GM18861 (cell line): ENCODE data around the gene ZNF407.

Experiments used
- ATAC-seq: cut with Tn5 transposase; IDR thresholded peaks from one replicate; pipeline ENCODE4 v1.9.1; 2021; ENCODE audit not compliant: unreplicated experiment

Gene ZNF407

DNA sequence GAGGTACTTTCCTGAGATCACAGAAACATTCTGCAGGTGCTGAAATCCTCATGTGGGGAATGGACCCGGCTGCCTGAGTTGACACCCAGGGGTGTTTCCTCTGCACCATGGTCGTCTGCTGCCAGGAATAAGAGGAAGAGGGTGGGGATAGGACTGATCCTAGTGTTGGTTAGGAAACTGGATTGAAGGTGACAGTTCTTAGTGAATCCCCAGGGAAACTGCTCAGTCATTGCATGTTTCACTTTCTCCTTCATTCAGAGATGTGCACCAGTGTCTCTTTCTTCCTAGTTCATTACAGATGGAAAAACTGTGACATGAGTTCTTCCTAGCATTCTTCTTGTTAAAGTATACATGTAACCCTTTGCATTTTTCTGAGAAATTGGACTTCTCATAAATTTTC lies 317.0 kb downstream of the ZNF407 start:
- no peak for ATAC-seq

DNA sequence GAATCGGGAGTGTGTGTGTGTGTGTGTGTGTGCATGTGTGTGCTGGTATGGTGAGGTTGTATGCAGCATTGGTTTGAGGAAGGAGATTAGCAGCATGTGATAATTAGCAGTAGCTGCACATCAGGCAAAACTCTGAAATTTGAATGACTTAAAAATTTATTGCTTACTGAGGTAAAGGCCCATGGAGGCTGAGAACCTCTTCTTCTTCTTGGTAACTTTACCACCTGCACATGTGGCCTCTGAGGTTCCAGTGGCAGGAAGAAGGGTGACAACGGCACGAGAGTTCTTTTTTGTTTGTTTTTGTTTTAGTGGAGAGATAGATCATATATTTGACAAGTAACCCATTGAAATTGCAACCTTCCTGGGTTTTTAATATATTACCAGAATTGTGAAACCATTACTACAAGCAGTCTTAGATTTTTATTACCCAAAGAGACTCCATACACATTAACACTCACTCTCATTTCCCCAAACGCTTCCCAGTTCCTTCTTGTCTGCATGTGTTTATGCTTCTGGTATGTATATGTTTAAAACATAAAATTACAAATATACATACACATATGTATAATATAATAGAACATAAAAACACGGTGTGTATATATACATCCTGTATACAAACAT lies 319.2 kb downstream of the ZNF407 start:
- peak; percentile 51 for ATAC-seq

DNA sequence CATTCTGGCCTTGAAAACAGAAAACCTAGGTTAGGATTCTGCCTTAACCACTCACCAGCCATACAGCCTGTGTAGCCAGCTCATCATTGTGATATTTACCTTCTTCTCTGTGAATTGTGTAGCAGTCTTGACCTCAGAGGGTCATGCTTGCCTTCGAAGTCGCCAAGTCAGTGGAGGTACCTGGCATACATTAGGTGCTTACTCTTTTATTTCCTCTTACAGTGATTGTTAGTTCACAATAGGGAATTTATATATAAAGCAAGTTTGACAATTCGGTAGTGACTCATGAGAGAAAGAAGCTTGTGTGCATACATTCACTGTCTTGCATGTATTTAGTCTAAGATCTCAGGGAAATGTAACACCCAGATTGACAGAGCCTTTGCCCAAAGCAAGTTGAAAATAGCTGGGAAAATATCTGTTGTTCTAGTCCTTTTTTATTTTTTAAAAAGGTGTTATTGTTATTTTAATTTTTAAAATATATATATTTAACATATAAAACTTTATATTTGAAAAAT lies 320.7 kb downstream of the ZNF407 start:
- ATAC-seq: no peak

DNA sequence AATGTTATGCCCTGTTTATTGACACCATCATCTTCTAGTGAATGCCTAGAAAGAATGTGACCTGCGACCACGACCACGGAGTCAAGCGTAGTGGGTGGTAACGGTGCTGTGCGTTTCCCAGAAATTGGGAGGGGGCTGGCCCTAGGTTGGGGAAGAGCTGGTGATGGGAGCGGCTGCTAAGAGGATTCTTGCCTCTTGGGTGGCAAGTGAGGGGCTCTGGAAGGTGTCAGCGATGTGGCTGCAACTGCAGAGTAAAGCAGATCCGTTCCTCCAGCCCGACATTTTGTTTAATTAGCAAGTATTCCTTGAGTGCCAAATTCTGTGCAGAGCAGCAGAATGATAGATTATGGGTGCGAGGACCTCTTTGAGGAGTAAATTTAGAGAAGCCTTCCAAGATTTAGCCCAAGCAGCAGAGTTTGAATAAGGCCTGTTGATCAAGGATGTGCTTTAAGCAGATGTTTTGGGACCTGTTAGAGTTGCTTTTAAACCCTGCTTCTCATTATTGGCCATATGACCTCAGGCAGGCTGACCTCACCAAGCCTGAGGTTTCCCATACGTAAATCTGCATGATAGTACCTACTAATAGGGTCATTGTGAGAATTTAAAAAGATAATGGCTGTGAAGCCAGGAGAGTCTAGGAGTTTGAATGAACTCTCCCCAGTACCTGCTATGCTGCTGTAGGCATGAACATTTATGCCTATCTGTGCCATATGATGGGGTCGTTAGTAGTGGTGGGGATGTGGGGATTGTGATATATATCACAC lies 323.6 kb downstream of the ZNF407 start:
- ATAC-seq: no peak

DNA sequence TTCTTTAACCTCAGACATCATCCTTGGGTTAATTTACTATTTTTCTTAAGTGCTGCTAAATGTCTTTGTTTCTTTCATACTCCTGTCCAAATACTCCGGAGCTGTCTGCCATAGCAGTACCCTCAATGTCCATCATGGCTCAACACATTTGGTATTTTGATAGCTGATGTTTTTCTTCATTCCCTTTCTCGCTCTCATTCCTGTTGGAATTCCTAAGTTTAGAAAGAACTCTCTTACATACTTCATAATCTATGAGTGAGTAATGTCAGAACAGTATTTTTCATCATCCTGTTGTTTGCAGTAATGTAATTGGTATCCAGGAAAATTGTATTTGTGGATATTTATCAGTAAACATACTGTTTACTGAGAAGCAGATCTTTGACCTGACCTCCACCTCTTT lies 328.4 kb downstream of the ZNF407 start:
- no peak for ATAC-seq

DNA sequence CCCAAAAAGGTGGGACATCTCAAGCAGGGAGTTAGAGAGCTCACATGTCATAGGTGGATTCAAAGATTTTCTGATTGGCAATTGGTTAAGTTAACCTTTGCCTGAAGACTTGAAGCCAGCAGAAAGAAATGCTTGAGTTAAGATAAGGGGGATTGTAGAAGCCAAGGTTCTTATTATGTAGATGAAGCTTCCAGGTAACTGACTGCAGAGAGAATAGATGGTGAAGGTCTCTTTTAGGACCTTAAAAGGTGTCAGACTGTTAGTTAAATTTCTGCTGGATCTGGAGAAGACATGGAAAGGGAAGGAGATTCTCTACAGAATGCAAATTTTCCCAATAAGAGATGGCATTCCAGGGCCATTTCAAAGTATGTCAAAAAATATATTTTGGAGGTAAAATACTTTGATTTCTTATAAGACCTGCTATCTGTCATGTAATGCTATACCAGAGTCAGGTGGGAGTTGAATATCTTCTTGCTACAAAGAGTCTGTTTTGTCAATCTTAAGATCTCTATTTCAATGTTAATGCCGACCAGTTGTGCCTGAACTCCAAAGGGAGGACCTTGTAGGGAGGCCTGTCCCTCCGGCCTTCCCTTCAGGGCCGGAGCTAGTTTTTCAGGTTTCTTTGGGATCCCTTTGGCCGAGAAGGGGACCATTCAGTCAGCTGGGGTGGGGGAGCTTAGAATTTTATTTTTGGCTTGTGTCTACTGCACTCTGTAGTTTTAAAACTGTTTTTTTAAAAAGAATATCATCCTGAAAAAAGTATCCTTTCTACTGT lies 330.7 kb downstream of the ZNF407 start:
- ATAC-seq: no peak

DNA sequence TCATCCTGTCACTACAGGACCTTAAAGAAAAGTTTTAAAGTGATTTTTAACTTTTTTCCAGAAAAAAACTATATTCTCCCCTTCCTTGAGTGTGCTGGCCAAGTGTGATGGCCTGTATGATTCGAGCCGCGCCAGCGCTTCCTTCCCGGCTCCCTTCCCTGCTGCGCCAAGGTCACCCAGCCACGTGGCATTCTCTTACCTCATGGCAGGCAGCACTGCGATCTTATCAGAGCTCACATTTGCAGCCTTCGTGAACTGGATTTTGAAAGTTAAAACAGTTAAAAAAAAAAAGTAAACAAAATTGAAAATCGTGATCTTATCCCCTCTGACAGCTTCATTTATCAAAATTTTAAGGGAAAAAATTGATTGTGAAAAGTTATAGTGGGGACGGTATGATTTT lies 331.4 kb downstream of the ZNF407 start:
- ATAC-seq: no peak

DNA sequence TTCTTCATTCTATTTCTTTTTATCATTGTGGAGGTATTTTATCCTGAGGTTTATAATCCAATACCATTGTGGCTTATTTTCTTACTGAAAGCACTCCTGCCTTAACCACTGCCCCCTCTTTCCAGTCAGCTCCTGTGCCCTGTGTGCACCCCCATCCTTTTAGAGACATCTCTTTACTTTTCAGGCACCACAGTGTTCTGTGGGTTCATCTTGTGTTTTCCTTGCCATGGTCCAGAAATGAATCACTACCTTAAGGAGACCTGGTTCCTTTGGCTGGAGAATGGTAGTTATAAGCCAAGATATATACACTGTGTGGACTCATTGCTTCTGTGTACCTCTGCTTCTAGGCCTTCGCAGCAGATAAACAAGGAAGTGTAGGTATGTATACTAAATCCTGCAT lies 332.9 kb downstream of the ZNF407 start:
- no peak for ATAC-seq

DNA sequence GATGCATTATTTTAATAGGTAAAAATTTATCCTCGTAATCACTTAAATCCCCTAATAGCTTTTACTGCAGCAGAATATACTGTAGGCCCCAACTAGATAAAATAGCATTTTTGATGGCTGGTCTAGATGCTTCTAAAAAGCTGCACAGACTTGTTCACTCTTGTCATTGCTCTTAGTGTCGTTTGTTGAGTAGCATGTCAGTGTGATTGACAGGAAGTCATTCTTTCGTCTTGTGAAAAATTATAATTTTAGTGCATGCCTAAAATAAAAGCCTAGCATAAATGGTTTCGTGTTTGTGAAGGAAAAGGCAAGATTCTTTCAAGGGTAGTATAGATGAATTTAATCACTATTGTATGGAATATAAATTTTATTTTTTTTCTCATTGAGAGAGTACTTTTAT lies 336.3 kb downstream of the ZNF407 start:
- ATAC-seq: no peak

DNA sequence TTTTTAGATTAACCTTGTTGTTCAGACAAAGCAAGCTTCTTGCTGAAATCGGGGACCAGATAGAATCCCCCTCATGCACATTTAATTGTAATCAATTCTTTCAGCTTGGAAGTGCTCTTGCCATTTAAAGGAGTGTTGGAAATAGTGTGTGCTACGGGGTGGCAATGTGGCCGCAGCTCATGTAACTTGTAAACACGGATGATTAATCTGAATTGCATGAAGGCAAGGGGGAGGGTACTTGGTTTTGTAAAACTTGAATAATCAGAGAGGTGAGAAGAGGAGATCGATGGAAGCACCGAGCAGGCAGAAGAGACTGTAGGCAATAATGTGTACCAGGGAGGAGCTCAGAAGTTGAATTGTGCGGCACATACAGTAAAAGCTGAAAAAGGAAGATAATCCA lies 337.8 kb downstream of the ZNF407 start:
- no peak for ATAC-seq

DNA sequence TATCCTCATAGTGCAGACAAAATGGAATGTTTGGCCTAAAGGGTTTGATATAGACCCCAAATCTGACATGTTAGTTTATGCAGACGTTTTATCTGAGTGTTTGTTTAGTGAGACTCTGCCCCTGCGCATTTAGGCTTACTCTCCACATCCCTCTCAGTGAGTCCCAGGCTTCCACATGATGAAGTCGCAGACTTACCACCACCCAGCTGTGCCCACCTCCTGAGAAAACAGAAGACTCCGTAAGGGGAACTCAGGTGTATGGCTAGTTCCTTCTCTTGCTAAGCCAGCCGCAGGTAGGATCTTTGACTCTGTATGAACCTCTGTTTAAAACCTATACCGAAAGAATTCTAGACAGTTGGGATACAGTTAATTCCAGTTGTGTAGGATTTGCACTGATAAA lies 338.7 kb downstream of the ZNF407 start:
- no peak for ATAC-seq

DNA sequence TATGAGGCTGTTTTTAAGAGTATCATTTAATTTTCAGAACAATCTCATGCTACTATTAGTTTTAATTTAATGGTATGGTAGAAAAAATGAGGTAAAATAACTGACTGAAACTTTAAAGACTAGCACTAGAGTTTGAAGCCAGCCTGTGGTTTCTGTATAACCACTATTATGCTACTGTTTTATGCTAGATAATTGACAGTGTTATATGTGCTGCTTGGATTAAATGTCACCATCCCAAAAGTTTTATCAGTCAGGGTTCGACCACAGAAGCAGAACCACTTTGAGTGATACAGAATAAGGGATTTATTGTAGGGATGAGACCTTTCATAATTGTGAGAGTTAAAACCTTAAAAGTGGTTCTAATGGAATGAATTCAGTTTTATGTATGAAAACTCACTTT lies 339.6 kb downstream of the ZNF407 start:
- no peak for ATAC-seq

DNA sequence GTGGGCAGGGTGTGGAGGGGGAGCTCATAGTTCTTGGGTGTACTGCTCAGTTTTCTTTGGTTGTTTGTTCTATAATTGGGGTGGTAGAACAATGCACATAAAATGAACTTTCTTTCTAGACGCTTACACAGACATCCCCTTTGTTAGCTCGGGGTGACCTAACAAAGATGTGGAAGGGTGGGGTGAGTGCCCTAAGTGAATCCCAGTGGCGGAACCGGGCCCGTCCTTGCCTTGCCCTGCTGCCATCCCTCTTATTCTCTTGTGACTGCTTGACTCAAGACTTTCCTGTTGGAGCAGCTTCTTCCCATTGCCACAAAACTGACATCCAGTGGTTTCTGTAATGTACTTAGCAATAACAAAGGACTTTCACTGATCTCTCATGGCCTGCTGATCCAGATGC lies 343.2 kb downstream of the ZNF407 start:
- no peak for ATAC-seq

DNA sequence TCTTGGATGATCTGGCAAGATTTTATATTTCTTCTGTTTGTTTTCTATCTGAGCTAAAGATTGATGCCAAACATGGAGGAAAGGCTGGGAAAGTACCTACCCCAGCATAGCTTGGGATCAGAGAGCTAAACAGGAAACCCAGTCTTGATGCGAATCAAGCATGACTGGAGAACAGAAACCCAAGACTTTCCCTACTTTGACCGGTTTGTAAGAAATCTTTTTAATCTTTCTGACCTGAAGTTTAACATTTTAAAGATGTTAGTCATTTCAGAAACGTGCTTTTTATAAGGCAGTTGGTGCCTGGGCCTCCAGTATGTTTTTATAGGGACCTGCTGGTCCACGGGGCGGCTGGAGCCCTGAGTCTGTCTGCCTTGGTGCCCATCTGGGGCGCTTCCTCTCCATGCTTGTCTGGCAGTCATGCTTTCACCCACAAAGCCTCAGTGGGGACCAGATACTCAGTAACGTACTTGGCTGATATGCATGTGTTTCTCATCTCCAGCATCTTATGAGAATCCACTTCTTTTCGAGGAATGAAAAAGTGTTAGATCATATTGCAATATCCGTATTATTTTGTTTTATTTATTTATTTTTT lies 344.7 kb downstream of the ZNF407 start:
- no peak for ATAC-seq

DNA sequence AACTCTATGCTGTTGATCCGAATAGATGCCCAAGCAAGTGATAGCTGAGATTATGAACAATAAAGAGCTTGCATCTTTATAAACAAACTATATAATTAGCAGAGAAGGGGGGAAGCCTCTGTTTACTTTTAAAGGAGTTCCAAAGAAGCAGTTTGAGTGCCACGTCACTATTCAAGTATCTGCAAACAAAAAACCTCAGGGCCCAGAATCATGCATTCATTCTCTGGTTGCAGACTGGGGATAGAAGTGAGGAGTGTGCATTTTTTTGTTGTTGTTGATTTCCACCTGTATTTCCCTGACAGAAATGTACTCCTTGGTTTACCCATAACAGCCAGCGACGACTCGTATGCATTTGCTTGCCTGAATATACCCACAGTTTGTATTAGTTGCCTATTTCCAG lies 347.0 kb downstream of the ZNF407 start:
- no peak for ATAC-seq

DNA sequence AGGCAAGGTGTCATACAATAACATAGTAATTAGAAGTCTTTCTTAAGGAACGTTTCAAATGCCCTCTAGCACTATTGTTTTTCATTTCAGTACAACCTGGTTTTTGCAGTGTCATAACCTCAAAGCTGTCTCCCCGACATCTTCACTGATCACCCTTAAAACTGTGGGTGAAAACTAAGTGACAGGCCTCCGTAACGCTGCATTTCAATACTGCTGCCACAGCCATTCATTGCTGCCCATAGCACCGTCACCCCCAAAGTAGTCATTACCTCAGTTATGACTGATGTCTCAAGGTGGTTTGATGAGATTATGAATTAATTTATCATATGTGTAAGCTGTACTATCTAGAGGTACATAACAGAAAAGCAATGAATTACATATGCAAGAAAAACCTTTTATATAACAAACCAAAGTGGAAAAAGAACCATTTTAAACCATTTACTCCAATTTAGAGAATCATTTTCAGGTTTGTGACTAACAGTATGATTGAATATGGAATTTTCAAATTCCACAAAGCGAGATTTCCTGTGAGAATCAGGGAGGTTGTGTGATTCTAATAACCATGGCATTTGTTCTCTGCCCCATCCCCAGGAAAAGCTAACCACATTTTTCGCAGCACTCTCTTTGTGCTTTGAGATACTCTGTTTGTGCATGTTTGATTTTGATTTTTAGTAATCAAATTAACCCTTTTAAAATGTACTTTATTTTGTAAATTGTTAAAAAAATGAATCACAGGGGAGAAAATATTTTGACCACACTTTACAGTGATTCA lies 348.3 kb downstream of the ZNF407 start:
- no peak for ATAC-seq

DNA sequence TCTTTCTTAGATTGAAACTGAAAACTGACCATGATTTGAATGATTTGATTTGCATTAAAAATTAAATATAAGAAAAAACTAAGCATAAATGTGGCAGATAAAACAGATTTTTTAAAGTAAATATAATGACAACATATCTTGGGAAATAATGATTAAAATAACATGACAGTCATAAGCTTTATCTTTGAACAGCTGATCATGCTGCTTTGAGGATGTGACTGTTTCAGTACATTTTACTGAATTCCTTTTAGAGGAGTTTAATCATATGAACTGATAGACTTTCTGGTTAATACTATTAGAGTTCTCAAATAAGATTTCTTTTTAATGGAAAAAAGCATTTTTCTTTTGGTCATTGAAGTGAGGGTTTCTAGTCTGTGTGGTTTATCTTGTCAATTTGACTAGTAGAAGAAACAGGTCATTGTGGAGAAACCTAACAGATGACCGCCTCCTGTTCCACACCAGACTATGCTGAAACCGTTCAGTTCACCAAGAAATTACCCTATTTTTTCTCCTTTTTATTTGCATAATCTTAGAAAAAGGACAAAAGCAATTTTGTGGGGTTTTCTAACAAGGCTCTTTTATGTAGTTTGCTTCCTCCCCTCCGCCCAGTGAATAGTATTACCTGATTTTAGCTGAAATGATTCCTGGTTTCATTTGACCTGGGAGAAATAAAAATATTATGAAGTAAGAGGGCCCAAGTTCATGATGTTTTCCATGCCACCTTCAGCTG lies 349.1 kb downstream of the ZNF407 start:
- no peak for ATAC-seq

DNA sequence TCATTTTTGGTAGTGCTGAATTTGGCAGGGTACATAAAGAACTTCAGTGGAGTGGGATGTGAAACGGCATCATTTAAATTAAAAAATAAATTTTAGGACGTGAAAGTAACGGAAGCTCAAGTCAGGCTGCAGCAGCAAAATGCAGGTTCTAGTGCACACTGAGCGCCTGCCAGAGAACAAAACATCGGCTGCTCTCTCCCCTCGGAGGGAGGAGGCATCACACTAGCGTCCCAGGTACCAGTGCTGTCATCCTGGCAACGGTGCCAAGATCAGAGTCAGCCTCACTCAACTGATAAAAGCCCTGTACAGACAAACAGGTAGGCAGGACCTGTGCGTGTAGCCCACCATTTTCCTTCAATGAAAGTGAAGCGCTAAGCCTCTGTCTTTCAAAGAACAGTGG lies 349.7 kb downstream of the ZNF407 start:
- ATAC-seq: no peak

DNA sequence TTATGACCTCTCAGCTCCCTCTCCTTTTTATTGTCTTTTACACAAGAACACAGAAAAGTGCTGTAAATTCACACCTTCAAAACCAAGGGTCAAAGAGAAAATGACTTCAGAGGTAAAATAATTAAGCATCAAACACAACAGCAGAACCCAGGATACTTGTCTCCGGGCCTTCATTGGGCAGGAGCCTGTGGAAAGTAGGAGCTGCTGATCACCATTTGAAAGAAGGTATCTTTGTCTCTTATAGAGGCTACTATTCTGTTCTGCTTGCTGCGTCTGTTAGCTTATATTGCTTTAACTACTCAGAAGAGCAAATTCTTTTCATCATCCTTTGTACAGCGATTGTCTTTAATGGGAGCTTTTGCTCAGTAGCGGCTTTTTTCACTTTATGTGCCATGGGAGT lies 350.2 kb downstream of the ZNF407 start:
- no peak for ATAC-seq

DNA sequence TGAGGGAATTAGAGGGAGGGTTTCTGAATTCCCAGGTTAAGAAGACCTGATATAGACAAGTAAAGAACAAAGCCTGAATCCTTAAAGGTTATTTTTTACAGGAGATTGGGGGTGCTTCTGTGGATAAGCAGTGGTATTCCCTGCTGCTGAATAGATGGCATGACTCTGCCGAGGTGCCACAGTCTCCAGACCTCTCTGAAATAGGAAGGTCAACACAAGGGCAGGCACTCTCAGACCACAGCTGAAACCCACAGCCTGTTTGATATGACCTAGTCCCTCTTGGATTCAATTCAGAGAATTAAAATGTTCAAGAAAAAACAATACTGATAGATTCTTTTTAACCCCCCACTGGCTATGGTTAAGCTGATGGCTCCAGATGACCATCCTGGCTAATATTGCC lies 351.9 kb downstream of the ZNF407 start:
- no peak for ATAC-seq
